Dermis microvascular lymphatic vessel endothelial cell (primary cell): ENCODE measurements around the gene KCTD2. TPM values are rescaled to one million over a fixed set of nuclear protein-coding genes. Genes with fewer than 3 reads are reported as not detected.

Experiments used
- DNase-seq, 2 donors: peaks; one replicate each; pipeline versions ENCODE4 v3.0.0 to v3.0.0-alpha.2; 2010; ENCODE audit warnings: low read depth in 2 of 2
- total RNA-seq: library from RNA; depleted of rRNA; stranded (reverse); fragments of >200 nt; gene quantifications from 2 replicates; pipeline ENCODE4 v1.2.1, GENCODE V29; 2014

KCTD2 gene
- total RNA-seq, 1 donor from 2014 or later, result 9.1 TPM

GRCh38 chr17:75097865-75098264, 50.8 kb downstream of the KCTD2 start:
- DNase-seq, result no peak

DNA sequence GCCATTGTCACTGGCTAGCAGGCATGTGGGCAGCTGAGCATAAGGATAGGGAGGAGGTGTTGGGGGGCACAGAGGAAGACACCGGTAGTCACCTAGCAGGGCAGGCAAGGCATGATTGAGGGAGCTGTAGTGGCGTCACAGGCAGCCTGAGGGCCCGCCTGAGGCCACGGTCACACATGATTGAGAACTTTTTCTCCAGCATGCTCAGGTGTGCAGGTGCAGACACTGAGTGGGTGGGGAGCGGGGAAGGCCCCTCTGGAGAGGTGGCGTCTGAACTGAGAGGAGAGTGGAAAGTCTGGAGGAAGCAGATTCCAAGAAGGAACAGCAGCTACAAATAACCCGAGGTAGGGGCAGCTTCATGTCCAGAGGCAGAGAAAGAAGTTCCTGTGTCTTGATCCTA, 51.8 kb downstream of the KCTD2 start:
- DNase-seq, result no peak

GRCh38 chr17:75099881-75100595, 53.0 kb downstream of the KCTD2 start:
- DNase-seq, result no peak

DNA sequence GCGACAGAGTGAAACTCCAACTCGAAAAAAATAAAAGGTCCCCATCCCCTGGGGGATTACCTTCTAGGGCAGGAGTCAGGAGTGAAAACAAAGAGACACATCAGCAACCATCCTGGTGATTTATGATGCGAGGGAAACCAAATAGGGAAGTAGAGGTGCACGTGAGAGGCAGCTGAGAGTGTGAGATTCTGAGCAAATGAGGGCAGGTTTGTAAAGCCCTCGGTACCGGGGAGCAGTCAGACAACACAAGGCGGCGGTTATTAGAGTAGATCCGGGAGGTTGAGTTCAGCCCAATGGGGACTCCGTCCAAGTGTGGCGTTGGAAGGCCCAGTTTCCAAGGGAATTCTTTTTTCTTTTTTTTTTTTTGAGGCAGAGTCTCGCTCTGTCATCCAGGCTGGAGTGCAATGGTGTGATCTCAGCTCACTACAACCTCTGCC, 55.4 kb downstream of the KCTD2 start:
- no peak for DNase-seq

- no peak for DNase-seq
Observed at GRCh38 chr17:75103601-75104554, 56.9 kb downstream of the KCTD2 start.

- DNase-seq, result peak; percentile 55 to 90
Observed at GRCh38 chr17:75105126-75106080, 58.4 kb downstream of the KCTD2 start.

GRCh38 chr17:75108193-75108592, 61.2 kb downstream of the KCTD2 start:
- DNase-seq, result no peak

DNA sequence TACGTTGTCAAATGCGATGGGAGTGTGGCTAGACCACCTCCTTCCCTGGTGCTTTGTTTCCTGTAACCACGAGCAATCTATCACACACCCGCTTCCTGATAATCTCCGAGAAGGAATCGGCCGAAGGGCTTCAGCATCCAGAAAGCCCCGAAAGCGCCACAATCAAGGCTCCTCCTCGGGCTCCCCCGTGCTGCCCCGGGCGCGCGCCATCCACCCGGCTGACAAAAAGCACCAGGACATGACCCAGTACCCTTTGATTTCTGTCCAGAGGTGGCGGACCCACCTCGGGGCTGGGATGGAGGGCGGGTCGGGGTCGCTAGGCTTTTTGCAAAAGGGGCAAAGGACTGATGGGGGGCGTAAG, 62.0 kb downstream of the KCTD2 start:
- DNase-seq, result no peak

DNA sequence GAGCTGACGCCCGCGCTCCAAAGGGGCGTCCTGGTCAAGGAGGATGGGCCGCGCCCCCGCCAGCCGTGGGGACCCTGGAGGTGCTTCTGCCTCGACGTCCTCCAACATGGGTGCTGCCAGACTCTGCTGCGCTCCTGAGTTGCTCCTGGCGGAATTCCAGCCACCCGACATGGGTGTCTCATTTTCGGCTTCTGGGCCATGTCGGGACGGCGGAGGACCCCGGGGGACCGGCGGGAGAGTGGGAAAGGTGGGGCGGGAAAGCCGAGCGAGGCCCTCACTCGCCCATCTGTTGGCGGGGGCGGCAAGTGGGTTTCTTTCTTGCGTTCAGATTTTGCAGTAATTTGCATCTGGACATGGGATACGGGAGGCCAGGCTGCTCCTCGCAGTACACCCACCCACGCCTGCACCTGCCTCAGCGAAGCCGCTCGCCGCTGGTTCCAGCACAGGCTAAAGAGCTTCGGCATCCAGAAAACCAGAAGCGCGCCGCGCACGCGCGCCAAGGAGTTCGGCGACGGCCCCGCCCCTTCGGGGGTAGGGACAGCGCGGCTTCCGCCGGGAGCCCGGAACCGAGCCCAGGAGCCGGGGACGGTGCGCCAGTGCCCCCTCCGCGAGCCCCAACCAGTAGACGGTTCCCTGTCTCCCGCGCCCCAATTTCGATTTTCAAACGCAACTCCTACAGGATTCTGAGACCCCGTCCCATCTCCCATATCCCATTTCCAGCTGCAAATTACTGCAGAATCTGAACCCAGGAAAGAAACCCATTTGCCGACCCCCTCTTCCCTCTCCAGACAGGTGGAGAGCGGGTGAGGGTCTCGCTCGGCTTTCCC, 62.6 kb downstream of the KCTD2 start, which contains the start of gene ARMC7:
Gene ARMC7, plus strand, starts transcription at position 563 of the 827 bp plus-strand sequence. CDS start 320 bp downstream, outside the sequence.
- peak; percentile 65 to 82 for DNase-seq

DNA sequence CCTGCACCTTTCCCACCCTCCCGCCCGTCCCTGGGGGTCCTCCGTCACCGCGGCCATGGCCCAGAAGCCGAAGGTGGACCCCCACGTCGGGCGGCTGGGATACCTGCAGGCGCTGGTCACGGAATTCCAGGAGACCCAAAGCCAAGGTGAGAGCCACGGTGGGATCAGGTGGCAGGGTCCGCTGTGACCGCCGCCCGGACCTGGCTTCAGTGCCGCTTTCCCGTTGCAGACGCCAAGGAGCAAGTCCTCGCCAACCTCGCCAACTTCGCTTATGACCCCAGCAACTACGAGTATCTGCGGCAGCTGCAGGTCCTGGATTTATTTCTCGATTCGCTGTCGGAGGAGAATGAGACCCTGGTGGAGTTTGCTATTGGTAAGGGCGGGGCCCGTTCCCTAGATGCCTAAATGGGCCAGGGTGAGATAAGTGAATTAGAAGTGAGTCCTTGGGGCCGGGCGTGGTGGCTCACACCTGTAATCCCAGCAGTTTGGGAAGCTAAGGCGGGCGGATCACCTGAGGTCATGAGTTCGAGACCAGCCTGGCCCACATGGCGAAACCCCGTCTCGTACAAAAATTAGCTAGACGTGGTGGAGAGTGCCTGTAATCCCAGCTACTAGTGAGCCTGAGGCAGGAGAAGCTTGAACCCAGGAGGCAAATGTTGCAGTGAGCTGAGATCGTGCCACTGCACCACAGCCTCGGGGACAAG, 63.4 kb downstream of the KCTD2 start:
- peak in 1 of 2 donors; percentile 29 for DNase-seq

- no peak for DNase-seq
Observed at GRCh38 chr17:75111777-75112335, 64.8 kb downstream of the KCTD2 start.

GRCh38 chr17:75113798-75114551, 67.0 kb downstream of the KCTD2 start:
- DNase-seq, result peak; percentile 85 to 90

GRCh38 chr17:75114552-75115314, 67.7 kb downstream of the KCTD2 start:
- no peak for DNase-seq

Other genes starting within 250 kb of the KCTD2 start
- gene GRIN2C, start 187.3 kb upstream of the KCTD2 start, total RNA-seq, result under 0.01 TPM in 1 of 2 replicates, not detected in the other
- gene FDXR, start 174.2 kb upstream of the KCTD2 start, total RNA-seq, result 21.6 and 40.1 TPM in 2 replicates
- not detected in 2 replicates for gene FADS6, start 153.6 kb upstream of the KCTD2 start, total RNA-seq
- not detected in 2 replicates for gene USH1G, start 124.0 kb upstream of the KCTD2 start, total RNA-seq
- gene OTOP2, start 123.0 kb upstream of the KCTD2 start, total RNA-seq, result not detected in 2 replicates
- gene OTOP3, start 111.3 kb upstream of the KCTD2 start, total RNA-seq, result not detected in 2 replicates
- 31.6 and 48.5 TPM in 2 replicates for gene HID1, start 74.5 kb upstream of the KCTD2 start, total RNA-seq
- gene CDR2L, start 59.6 kb upstream of the KCTD2 start, total RNA-seq, result 7.2 and 10.2 TPM in 2 replicates
- gene MRPL58, start 34.6 kb upstream of the KCTD2 start, total RNA-seq, result 16.2 and 28.0 TPM in 2 replicates
- gene ATP5PD, start 256 bp upstream of the KCTD2 start, total RNA-seq, result 138 and 188 TPM in 2 replicates
- gene SLC16A5, start 40.7 kb downstream of the KCTD2 start, total RNA-seq, result 3.9 and 4.6 TPM in 2 replicates
- gene ARMC7, start 62.7 kb downstream of the KCTD2 start, total RNA-seq, result 3.9 and 6.2 TPM in 2 replicates
- gene NT5C, start 84.5 kb downstream of the KCTD2 start, total RNA-seq, result 42.4 and 46.0 TPM in 2 replicates
- 87.1 and 122 TPM in 2 replicates for gene JPT1, start 107.3 kb downstream of the KCTD2 start, total RNA-seq
- 90.8 and 94.6 TPM in 2 replicates for gene SUMO2, start 135.7 kb downstream of the KCTD2 start, total RNA-seq
- gene NUP85, start 158.5 kb downstream of the KCTD2 start, total RNA-seq, result 39.4 and 39.7 TPM in 2 replicates
- gene GGA3, start 214.4 kb downstream of the KCTD2 start, total RNA-seq, result 6.3 and 12.0 TPM in 2 replicates
- gene MRPS7, start 214.7 kb downstream of the KCTD2 start, total RNA-seq, result 60.1 and 70.2 TPM in 2 replicates
- gene MIF4GD, start 224.0 kb downstream of the KCTD2 start, total RNA-seq, result 10.4 and 10.9 TPM in 2 replicates
- 6.2 and 6.6 TPM in 2 replicates for gene SLC25A19, start 242.2 kb downstream of the KCTD2 start, total RNA-seq